HG02973 (cell line): ENCODE results near the gene SLC9A5.
A peak's percentile ranks its signal among the peaks of the same experiment; 100 is the strongest.

Experiments used
- ATAC-seq: cut with Tn5 transposase; IDR thresholded peaks from one replicate; pipeline ENCODE4 v1.9.1; 2021; ENCODE audit warnings: moderate library complexity; ENCODE audit not compliant: unreplicated experiment

The SLC9A5 gene

DNA sequence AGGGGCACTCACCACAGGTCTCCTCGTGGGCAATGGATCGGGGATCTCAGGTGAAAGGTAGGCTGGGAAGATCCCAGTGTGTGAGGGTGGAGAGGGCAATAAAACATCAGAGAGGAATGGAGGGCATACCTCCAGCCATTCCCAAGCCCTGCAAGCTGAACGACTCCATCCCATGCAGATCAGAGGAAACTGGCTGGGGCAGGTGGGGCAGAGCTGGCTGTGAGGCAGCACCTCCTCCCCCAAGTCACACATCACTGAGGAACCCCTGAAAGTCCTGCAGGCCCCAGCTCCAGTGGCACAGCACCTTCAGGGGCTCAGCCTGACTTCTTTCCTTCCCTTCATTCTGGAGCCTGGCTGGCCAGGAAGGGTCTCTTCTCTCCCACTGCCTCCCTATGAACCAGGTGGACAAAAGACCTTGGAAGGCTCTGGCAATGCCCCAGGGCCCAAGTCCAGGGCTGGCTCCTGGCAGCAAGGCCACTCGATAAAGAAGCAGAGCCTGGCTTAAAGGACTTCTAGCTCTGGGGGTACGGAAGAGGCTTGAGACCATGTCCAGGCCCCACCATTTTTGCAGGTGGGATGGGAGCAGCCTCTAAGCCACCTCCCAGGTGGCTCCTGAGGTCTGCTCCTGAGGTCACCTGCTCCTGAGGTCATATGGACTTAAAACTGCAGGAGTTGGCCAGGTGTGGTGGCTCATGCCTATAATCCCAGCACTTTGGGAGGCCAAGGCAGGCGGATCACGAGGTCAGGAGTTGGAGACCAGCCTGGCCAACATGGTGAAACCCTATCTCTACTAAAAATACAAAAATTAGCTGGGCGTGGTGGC, 35.4 kb upstream of the SLC9A5 start:
- ATAC-seq: no peak

DNA sequence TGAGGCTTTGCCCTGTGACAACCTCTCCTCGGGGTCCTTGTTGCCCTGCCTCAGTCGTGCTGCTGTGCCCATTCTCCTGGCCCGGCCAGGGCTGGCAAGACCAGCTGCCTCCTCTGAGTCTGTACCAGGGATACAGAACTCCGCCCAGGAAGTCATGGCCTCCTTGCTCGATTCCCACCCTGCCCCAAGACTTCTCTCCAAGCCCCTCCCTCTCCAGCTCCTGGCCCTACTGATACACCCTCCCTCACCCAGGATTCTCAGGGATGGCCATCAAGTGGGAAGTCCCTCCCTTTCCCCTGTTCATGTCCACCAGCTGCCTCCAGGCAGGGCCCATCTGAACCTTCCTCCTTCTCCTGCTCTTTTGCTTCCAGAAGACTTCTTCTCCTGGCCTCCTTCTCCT, 33.1 kb upstream of the SLC9A5 start:
- no peak for ATAC-seq

GRCh38 chr16:67216612-67217490, 31.9 kb upstream of the SLC9A5 start:
- no peak for ATAC-seq

GRCh38 chr16:67223992-67224391, 24.8 kb upstream of the SLC9A5 start:
- no peak for ATAC-seq

DNA sequence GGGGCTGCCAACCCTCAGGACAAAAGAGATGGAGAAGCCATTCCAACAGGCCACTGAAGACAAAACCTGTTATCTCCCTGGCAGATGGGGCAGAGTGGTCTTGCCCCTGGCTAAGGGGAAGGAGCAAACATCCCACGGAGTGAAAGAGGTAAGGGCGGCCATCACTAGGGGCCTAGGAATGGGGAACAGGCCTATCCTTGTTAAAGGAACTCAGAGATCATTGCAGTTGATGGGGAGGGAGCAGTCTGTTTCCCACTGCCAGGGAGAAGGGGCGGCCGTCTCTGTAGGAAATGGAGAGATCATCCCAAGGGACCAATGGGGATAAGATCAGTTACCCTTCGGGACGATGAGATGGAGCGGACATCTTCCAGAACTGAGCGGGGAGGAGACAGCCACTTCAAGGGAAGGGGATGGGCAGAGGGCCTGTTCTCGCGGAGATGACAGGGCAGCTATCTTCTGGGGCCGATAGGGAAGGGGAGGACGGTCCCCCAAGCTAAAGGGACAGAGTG, 22.4 kb upstream of the SLC9A5 start:
- ATAC-seq: no peak

GRCh38 chr16:67226804-67227566, 21.8 kb upstream of the SLC9A5 start, which contains the start of gene TMEM208:
Gene TMEM208 (plus strand): TSS chr16:67227130. CDS start chr16:67227219, 89 bp downstream.
- ATAC-seq: peak; percentile 79

- no peak for ATAC-seq
These were observed 21.2 kb upstream of the SLC9A5 start for GRCh38 chr16:67227567-67227921.

DNA sequence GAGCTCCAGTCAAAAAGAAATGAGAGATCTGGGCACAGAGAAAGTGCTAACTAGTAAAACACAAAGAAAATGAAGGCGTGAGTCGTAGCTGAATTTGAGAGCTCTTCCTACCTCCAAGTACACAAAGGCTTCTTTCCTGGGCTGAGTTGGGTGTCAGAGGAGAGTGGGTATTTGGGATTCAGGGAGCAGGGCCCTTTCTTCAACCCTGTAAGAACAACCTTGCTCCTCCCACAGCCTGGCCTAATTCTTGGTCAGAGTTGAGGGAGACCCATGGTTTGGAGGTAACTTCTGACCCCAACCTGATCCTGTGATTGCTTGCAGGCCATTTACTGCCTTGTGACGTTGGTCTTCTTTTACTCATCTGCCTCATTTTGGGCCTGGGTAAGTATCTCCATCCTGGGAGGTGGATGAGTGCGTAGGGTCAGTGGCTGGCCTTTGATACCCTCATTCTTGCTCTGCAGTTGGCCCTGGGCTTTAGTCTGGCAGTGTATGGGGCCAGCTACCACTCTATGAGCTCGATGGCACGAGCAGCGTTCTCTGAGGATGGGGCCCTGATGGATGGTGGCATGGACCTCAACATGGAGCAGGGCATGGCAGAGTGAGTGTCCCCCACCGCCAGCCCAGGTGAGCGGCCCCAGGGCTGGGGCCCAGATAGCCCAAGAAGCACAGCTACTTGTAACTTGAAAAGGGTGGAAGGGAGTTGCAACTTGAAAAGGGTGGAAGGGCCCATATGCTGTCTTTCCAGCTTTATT, 20.6 kb upstream of the SLC9A5 start:
- no peak for ATAC-seq

GRCh38 chr16:67228905-67229304, 19.9 kb upstream of the SLC9A5 start:
- ATAC-seq: no peak

GRCh38 chr16:67229906-67230808, 18.6 kb upstream of the SLC9A5 start:
- no peak for ATAC-seq

GRCh38 chr16:67230809-67231660, 17.7 kb upstream of the SLC9A5 start:
- ATAC-seq: no peak

- ATAC-seq: no peak
These were observed 15.2 kb upstream of the SLC9A5 start for GRCh38 chr16:67233596-67233995.

- ATAC-seq: no peak
These were observed 14.6 kb upstream of the SLC9A5 start for GRCh38 chr16:67234180-67234597.

GRCh38 chr16:67235816-67236562, 12.8 kb upstream of the SLC9A5 start:
- no peak for ATAC-seq

- peak; percentile 40 for ATAC-seq
These were observed 12.0 kb upstream of the SLC9A5 start for GRCh38 chr16:67236563-67237395.

DNA sequence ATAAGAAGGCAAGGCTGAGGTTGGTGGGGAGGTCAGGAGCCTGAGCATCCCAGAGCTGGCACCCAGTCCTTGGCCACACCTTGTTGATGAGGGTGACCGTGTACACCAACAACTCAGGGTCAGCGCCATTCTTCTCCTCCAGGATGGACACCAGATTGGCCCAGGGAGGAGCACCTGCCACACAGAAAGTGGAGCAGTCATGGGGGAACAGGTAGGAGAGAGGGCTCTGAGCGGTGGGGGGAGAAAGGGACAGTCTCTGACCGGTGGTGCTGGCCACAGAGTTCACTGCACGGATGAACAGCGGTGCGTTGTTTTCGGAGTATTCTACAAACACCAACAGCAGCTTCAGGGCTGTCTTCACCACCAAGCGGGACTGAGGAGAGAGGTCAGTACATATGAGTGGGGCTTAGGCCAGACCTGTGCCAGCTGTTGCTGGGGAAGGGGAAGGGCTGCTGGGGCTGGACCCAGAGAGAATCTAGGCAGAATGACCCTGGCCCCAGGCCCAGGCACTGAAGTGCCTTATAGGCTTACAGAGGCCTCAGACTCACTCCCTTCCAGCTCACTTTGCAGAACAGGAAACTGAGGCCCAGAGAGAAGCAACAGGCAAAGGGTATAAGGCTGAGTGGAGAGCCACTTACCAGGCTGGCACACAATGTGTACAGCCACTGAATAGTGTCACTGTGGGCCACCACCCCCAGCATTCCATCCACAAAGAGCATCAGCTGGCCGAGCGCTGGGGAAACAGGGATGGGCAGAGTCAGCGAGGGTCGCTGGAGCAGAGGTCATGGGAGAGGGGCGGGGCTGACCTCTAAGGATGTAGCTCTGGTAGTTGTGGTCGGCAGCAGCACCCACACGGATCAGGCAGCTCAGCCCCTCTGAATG, 11.1 kb upstream of the SLC9A5 start:
- ATAC-seq: no peak
